ENCODE results near the gene TNFAIP8L1.

DNA sequence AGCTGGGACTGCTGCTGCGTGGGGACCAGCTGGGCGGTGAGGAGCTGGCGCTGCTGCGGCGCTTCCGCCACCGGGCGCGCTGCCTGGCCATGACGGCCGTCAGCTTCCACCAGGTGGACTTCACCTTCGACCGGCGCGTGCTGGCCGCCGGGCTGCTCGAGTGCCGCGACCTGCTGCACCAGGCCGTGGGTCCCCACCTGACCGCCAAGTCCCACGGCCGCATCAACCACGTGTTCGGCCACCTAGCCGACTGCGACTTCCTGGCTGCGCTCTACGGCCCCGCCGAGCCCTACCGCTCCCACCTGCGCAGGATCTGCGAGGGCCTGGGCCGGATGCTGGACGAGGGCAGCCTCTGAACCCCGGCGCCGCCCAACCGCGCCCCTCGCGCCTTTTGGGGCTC is 12.8 kb downstream of the TNFAIP8L1 start:
- no peak for TF ChIP-seq POLR2A (IDR thresholded peaks at IDR 0.05)
- TF ChIP-seq, protein P1, sequence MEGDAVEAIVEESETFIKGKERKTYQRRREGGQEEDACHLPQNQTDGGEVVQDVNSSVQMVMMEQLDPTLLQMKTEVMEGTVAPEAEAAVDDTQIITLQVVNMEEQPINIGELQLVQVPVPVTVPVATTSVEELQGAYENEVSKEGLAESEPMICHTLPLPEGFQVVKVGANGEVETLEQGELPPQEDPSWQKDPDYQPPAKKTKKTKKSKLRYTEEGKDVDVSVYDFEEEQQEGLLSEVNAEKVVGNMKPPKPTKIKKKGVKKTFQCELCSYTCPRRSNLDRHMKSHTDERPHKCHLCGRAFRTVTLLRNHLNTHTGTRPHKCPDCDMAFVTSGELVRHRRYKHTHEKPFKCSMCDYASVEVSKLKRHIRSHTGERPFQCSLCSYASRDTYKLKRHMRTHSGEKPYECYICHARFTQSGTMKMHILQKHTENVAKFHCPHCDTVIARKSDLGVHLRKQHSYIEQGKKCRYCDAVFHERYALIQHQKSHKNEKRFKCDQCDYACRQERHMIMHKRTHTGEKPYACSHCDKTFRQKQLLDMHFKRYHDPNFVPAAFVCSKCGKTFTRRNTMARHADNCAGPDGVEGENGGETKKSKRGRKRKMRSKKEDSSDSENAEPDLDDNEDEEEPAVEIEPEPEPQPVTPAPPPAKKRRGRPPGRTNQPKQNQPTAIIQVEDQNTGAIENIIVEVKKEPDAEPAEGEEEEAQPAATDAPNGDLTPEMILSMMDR (IDR thresholded peaks at IDR 0.05): no peak
- no peak for TF ChIP-seq EP300 (IDR thresholded peaks at IDR 0.05; ENCODE audit: low read depth)
